ENCODE results near the gene FNBP1L.

- TF ChIP-seq CTCF (optimal IDR thresholded peaks at IDR 0.05 in 1 of 3, IDR thresholded peaks at IDR 0.05 in 1 of 3, conservative IDR thresholded peaks at IDR 0.05 in 1 of 3; ENCODE audit: extremely low read depth in 1 of 3, insufficient read depth in 2 of 3, low read length in 3 of 3) (no peak), EZH2 (IDR thresholded peaks at IDR 0.05; ENCODE audit: low read length) (no peak)
Measured at GRCh38 chr1:93447481-93448291, at the start of gene FNBP1L.
